ENCODE data around the gene RRP1B.

DNA sequence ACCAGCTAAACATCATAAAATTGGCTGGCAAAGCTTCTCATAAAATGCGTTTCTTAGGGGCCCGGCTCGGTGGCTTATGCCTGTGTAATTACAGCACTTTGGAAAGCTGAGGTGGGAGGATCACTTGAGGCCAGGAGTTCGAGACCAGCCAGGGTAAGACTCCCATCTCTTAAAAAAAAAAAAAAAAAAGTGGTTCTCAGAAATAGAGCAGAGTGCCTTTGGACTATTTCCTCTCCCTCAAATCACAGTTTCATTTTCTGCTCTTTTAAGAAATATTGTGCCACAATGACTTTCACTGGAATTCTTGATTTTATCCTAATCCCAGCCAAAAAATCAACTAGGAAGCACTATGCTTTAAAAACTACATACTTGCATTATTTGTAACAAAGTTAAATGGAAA lies 13.4 kb upstream of the RRP1B start:
- no peak for TF ChIP-seq POLR2AphosphoS5 (IDR thresholded peaks at IDR 0.05; ENCODE audit: low read depth, low read length)
- no peak for TF ChIP-seq FOXP2 (optimal IDR thresholded peaks at IDR 0.05; ENCODE audit: borderline replicate concordance, extremely low read depth, extremely low read length, insufficient read depth)

Data from PFSK-1 (cell line).